HCT116 (cell line): Measurements from ENCODE around the gene ITFG1. TPM values are rescaled to one million over a fixed set of nuclear protein-coding genes. Genes with fewer than 3 reads are reported as not detected.
A peak's percentile ranks its signal among the peaks of the same experiment; 100 is the strongest.

ENCODE experiments used
- ATAC-seq: fragments of 200-7000 bp; cut with Tn5 transposase; 2 replicates; pipeline ENCODE4 v1.9.1; 2020; ENCODE audit warnings: mild to moderate bottlenecking, moderate library complexity
- BruUV-seq: library from RNA; stranded (reverse); fragments of 400-500 nt; replicated peaks from 2 replicates; lab custom pipeline; 2021; lab: Mats Ljungman, UMichigan
- CTCF ChIA-PET: fragments of 300-600 bp; sonication (Branson Sonifier 250); formaldehyde crosslinking; loops from one replicate; lab custom pipeline; 2021; ENCODE audit warnings: antibody characterized with exemption; lab: Charles Lee
- POLR2A ChIA-PET: fragments of 300-600, 350-600 bp; sonication (Branson Sonifier 250); formaldehyde crosslinking; loops from one replicate; lab custom pipeline; 2021; ENCODE audit warnings: antibody characterized with exemption; lab: Charles Lee
- RAD21 ChIA-PET, 2 experiments: fragments of 300-600 bp; sonication (Branson Sonifier 250); formaldehyde crosslinking; loops; one replicate each; lab custom pipeline; 2023; ENCODE audit warnings: low total read pairs in 2 of 2; ENCODE audit not compliant: uncharacterized antibody in 2 of 2, unreplicated experiment in 2 of 2, low non-redundant PET in 1 of 2; lab: Charles Lee
- DNase-seq: peaks from one replicate; pipeline ENCODE4 v3.0.0-alpha.2; 2010; ENCODE audit warnings: low read depth, low spot score
- H2AFZ ChIP-seq: fragments of 200-600 bp; shearing (Covaris generic), sonication (generic); 2 replicates; pipeline ENCODE4 v1.6.1; 2017; ENCODE audit warnings: low read depth, mixed run types, mixed read lengths, antibody characterized with exemption, low read length; ENCODE audit not compliant: poor library complexity, severe bottlenecking
- H3K27ac ChIP-seq: 2 replicates; pipeline ENCODE4 v1.5.1; 2012; ENCODE audit warnings: low read depth, low read length
- H3K27me3 ChIP-seq: fragments of 200-600 bp; sonication (generic); 2 replicates; pipeline ENCODE4 v1.6.1; 2016; ENCODE audit warnings: mixed run types, low read length, mixed read lengths; ENCODE audit not compliant: insufficient read depth
- H3K36me3 ChIP-seq, 2 experiments: fragments of 200-500 bp in 1 of 2; fragments of 200-600 bp in 1 of 2; sonication (Bioruptor generic) in 1 of 2; sonication (generic) in 1 of 2; 2 replicates each; pipeline versions ENCODE4 v1.5.1 to v1.6.1; 2014 to 2016; ENCODE audit warnings: low read length in 2 of 2, inconsistent platforms in 1 of 2, mixed read lengths in 1 of 2, mixed run types in 1 of 2; ENCODE audit not compliant: insufficient read depth in 2 of 2, control insufficient read depth in 1 of 2
- H3K4me1 ChIP-seq, 2 experiments: fragments of 200-600 bp in 1 of 2; sonication (generic) in 1 of 2; 2 replicates each; pipeline versions ENCODE4 v1.5.1 to v1.6.1; 2012 to 2017; ENCODE audit warnings: low read length in 2 of 2, inconsistent platforms in 1 of 2, mild to moderate bottlenecking in 1 of 2, mixed read lengths in 1 of 2, mixed run types in 1 of 2, moderate library complexity in 1 of 2; ENCODE audit not compliant: insufficient read depth in 2 of 2, control insufficient read depth in 1 of 2
- H3K4me2 ChIP-seq: fragments of 200-600 bp; sonication (generic); 2 replicates; pipeline ENCODE4 v1.6.1; 2017; ENCODE audit warnings: mixed run types, low read length, mixed read lengths
- H3K4me3 ChIP-seq, 2 experiments: fragments of 200-600 bp in 1 of 2; sonication (generic) in 1 of 2; replicated peaks in 1 of 2; 2 replicates each; pipeline ENCODE4 v1.5.1; 2011 to 2016; ENCODE audit warnings: low read length in 2 of 2, control low read depth in 1 of 2, low read depth in 1 of 2, mild to moderate bottlenecking in 1 of 2, mixed read lengths in 1 of 2, mixed run types in 1 of 2
- H3K79me2 ChIP-seq: fragments of 200-600 bp; sonication (generic); 2 replicates; pipeline ENCODE4 v1.6.1; 2017; ENCODE audit warnings: mild to moderate bottlenecking, mixed run types, low read length, moderate library complexity, mixed read lengths; ENCODE audit not compliant: insufficient read depth
- H3K9ac ChIP-seq: fragments of 200-600 bp; sonication (generic); 2 replicates; pipeline ENCODE4 v1.6.1; 2016; ENCODE audit warnings: low read length, mixed read lengths
- H3K9me2 ChIP-seq: fragments of 200-600 bp; sonication (generic), shearing (Covaris generic); 2 replicates; pipeline ENCODE4 v1.6.1; 2017; ENCODE audit warnings: mixed run types, mild to moderate bottlenecking, moderate library complexity; ENCODE audit not compliant: insufficient read depth
- H3K9me3 ChIP-seq, 2 experiments: fragments of 200-500 bp in 1 of 2; fragments of 200-600 bp in 1 of 2; sonication (Bioruptor generic) in 1 of 2; sonication (generic) in 1 of 2; 2 replicates each; pipeline ENCODE4 v1.6.1; 2014 to 2017; ENCODE audit warnings: low read length in 2 of 2, mixed read lengths in 2 of 2, inconsistent platforms in 1 of 2, low read depth in 1 of 2, mild to moderate bottlenecking in 1 of 2, mixed run types in 1 of 2, moderate library complexity in 1 of 2; ENCODE audit not compliant: control insufficient read depth in 1 of 2, insufficient read depth in 1 of 2
- H4K20me1 ChIP-seq: fragments of 200-600 bp; sonication (generic), shearing (Covaris generic); 2 replicates; pipeline ENCODE4 v1.6.1; 2017; ENCODE audit warnings: mixed run types, mild to moderate bottlenecking, moderate library complexity; ENCODE audit not compliant: insufficient read depth
- ATF3 ChIP-seq: IDR thresholded peaks from 2 replicates; pipeline ENCODE4 v1.6.1; 2012
- CBX3 ChIP-seq: IDR thresholded peaks from 2 replicates; pipeline ENCODE4 v1.6.1; 2012; ENCODE audit warnings: low read depth
- CTCF ChIP-seq, 3 experiments: fragments of 200-600 bp in 1 of 3; sonication (generic) in 1 of 3; IDR thresholded peaks in 2 of 3; conservative IDR thresholded peaks in 1 of 3; 2 replicates each; pipeline ENCODE4 v1.5.1; 2012 to 2017; ENCODE audit warnings: low read depth in 2 of 3, low read length in 2 of 3, antibody characterized with exemption in 1 of 3, borderline replicate concordance in 1 of 3, control low read depth in 1 of 3, mild to moderate bottlenecking in 1 of 3, mixed read lengths in 1 of 3, mixed run types in 1 of 3, moderate library complexity in 1 of 3; ENCODE audit not compliant: insufficient read depth in 1 of 3
- ELF1 ChIP-seq: IDR thresholded peaks from 2 replicates; pipeline ENCODE4 v1.6.1; 2012; ENCODE audit warnings: low read depth, borderline replicate concordance
- EZH2phosphoT487 ChIP-seq: fragments of 200-600 bp; IDR thresholded peaks from 2 replicates; pipeline ENCODE4 v1.6.1; 2018; ENCODE audit warnings: antibody characterized with exemption, borderline replicate concordance
- FOSL1 ChIP-seq: IDR thresholded peaks from 2 replicates; pipeline ENCODE4 v1.6.1; 2012; ENCODE audit warnings: low read depth
- RAD21 ChIP-seq: IDR thresholded peaks from 2 replicates; pipeline ENCODE4 v1.6.1; 2012; ENCODE audit warnings: low read depth, mild to moderate bottlenecking
- SP1 ChIP-seq: IDR thresholded peaks from 2 replicates; pipeline ENCODE4 v1.6.1; 2012; ENCODE audit warnings: low read depth
- ZNF274 ChIP-seq: fragments of 200-500 bp; sonication (Bioruptor generic); IDR thresholded peaks from 2 replicates; pipeline ENCODE4 v1.6.1; 2014; ENCODE audit warnings: mild to moderate bottlenecking, low read depth, low read length, inconsistent platforms
- intact Hi-C: fragments of 100-400 bp; cut with micrococcal nuclease; formaldehyde crosslinking; loops from 2 replicates; pipeline ENCODE4 v1.10.0; 2022
- total RNA-seq: library from RNA; stranded (reverse); gene quantifications from one replicate; pipeline ENCODE4 v1.2.1, GENCODE V29; 2021; ENCODE audit not compliant: unreplicated experiment
- TF ChIP-seq, protein P1 (sequence below): IDR thresholded peaks from 2 replicates; pipeline ENCODE4 v1.6.1; 2011; ENCODE audit warnings: mild to moderate bottlenecking, low read length, moderate library complexity; ENCODE audit not compliant: insufficient replicate concordance; ENCODE audit errors: extremely low read depth

The ITFG1 gene
- total RNA-seq, 1 experiment from 2014 or later, result 24.9 TPM

GRCh38 chr16:47110939-47111338 is 349.9 kb downstream of the ITFG1 start:
- no peak overlapping the region for H2AFZ ChIP-seq
- RAD21 ChIA-PET, result no interaction called here

DNA sequence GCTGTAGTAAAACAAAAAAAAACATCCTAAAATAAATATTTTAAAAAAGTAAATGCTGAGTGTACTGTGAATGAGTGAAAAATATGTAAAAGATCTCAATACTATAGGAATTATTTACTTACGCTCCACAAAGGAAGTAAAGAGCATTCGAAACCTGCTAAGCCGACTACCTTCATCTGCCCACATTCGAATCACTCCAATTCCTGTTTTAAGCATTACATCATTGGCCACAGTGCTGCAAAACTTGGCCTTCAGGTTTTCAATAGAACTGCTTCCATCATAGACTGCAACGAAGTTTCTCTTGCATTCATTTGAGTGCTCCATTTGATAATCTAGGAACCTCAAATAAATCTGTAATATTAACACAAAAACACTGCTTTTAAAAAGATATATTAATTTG is 351.5 kb downstream of the ITFG1 start:
- Histone ChIP-seq H3K79me2 (no peaks in the 10 kb centered on the region), H3K9me2 (no peaks in the 10 kb centered on the region), H3K36me3 (no peaks in the 10 kb centered on the region), H3K27me3 (no peaks in the 10 kb centered on the region), H3K9me3 (no peaks in the 10 kb centered on the region), H3K4me2 (no peak overlapping the region), H2AFZ (no peak overlapping the region), H3K9ac (no peak overlapping the region), H3K4me1 (no peaks in the 10 kb centered on the region), H3K27ac (no peak overlapping the region), H4K20me1 (no peaks in the 10 kb centered on the region), H3K4me3 (no peak overlapping the region)
- intact Hi-C loops, result no loop called here
- BruUV-seq, result no TSS peak
- ChIA-PET RAD21 (no interaction called here), CTCF (no interaction called here), POLR2A (no interaction called here)
- DNase-seq (no peak), ATAC-seq (no peak)
- no peak for TF ChIP-seq CTCF (IDR thresholded peaks at IDR 0.05 in 2 of 3, conservative IDR thresholded peaks at IDR 0.05 in 1 of 3; ENCODE audit: borderline replicate concordance in 1 of 3, insufficient read depth in 1 of 3, low read depth in 2 of 3, low read length in 2 of 3)
- TF ChIP-seq CBX3, result no peak
- TF ChIP-seq ZNF274, result no peak
- no peak for TF ChIP-seq ATF3
- TF ChIP-seq ELF1, result no peak
- no peak for TF ChIP-seq EZH2phosphoT487
- TF ChIP-seq, protein P1, sequence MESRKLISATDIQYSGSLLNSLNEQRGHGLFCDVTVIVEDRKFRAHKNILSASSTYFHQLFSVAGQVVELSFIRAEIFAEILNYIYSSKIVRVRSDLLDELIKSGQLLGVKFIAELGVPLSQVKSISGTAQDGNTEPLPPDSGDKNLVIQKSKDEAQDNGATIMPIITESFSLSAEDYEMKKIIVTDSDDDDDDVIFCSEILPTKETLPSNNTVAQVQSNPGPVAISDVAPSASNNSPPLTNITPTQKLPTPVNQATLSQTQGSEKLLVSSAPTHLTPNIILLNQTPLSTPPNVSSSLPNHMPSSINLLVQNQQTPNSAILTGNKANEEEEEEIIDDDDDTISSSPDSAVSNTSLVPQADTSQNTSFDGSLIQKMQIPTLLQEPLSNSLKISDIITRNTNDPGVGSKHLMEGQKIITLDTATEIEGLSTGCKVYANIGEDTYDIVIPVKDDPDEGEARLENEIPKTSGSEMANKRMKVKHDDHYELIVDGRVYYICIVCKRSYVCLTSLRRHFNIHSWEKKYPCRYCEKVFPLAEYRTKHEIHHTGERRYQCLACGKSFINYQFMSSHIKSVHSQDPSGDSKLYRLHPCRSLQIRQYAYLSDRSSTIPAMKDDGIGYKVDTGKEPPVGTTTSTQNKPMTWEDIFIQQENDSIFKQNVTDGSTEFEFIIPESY, result no peak
- TF ChIP-seq SP1, result no peak

More at GRCh38 chr16:47110939-47111338, 349.9 kb downstream of the ITFG1 start:
- Histone ChIP-seq H4K20me1 (no peaks in the 10 kb centered on the region), H3K4me2 (no peak overlapping the region), H3K4me1 (no peaks in the 10 kb centered on the region), H3K9me3 (no peaks in the 10 kb centered on the region), H3K27me3 (no peaks in the 10 kb centered on the region), H3K79me2 (no peaks in the 10 kb centered on the region), H3K27ac (no peak overlapping the region), H3K9ac (no peak overlapping the region), H3K4me3 (no peak overlapping the region), H3K9me2 (no peaks in the 10 kb centered on the region), H3K36me3 (no peaks in the 10 kb centered on the region)
- intact Hi-C loops, result no loop called here
- POLR2A ChIA-PET, result no interaction called here
- no TSS peak for BruUV-seq
- DNase-seq, result no peak
- CTCF ChIA-PET, result interaction anchor here (0.9 to 1.6 kb wide), 5 partner anchors 9 to 944 kb away, joined by 3 to 4 read pairs (median 4); no protein-coding TSS in a partner anchor
- ATAC-seq, result peak; percentile 81
- TF ChIP-seq RAD21 (peak; percentile 27), FOSL1 (no peak), CTCF (IDR thresholded peaks at IDR 0.05 in 2 of 3, conservative IDR thresholded peaks at IDR 0.05 in 1 of 3; ENCODE audit: borderline replicate concordance in 1 of 3, insufficient read depth in 1 of 3, low read depth in 2 of 3, low read length in 2 of 3) (peak in 2 of 3 experiments; percentile 45 to 50; a peak in 4 of 6 replicates)
